Mammary epithelial cell (primary cell): ENCODE measurements around the gene PHOSPHO1.

Experiments used
- CTCF ChIP-seq, 2 donors: IDR thresholded peaks in 1 of 2; conservative IDR thresholded peaks in 1 of 2; 2 replicates each; pipeline ENCODE4 v1.5.1; 2011 to 2012; ENCODE audit warnings: inconsistent platforms in 2 of 2, low read length in 2 of 2, mild to moderate bottlenecking in 2 of 2, control low read depth in 1 of 2, low read depth in 1 of 2; ENCODE audit not compliant: insufficient read depth in 1 of 2; ENCODE audit errors: extremely low read depth in 1 of 2
- EZH2 ChIP-seq: IDR thresholded peaks from 2 replicates; pipeline ENCODE4 v1.6.1; 2012; ENCODE audit warnings: low read length, inconsistent platforms, borderline replicate concordance

GRCh38 chr17:49223168-49223516 lies 7.4 kb downstream of the PHOSPHO1 start:
- TF ChIP-seq CTCF (conservative IDR thresholded peaks at IDR 0.05 in 1 of 2, IDR thresholded peaks at IDR 0.05 in 1 of 2; ENCODE audit: extremely low read depth in 1 of 2, insufficient read depth in 1 of 2, low read depth in 1 of 2, low read length in 2 of 2) = no peak
- no peak for TF ChIP-seq EZH2
